Measurements from ENCODE around the gene TRIM5.

Gene TRIM5

GRCh38 chr11:5621580-5621979, 63.3 kb downstream of the TRIM5 start:
- DNase-seq, result no peak

GRCh38 chr11:5620651-5621521, 64.0 kb downstream of the TRIM5 start:
- DNase-seq, result no peak

GRCh38 chr11:5618807-5619206, 66.1 kb downstream of the TRIM5 start:
- DNase-seq, result no peak

All from NCI-H2171 (cell line).